Fibroblast of skin of abdomen (primary cell): Measurements from ENCODE around the gene FGF6.
"Not testable (repeated sequence)": the region's sequence is repeated elsewhere in the genome, so short reads cannot be mapped to it uniquely, and the experiment has no call there.

Experiments
- DNase-seq: peaks from one replicate; pipeline ENCODE4 v3.0.0-alpha.2; 2013

The FGF6 gene

GRCh38 chr12:4417936-4418335, 27.7 kb downstream of the FGF6 start:
- DNase-seq: no peak

- DNase-seq: no peak
These were observed 28.2 kb downstream of the FGF6 start for GRCh38 chr12:4417455-4417854.

- DNase-seq: no peak
These were observed 29.3 kb downstream of the FGF6 start for GRCh38 chr12:4416276-4416675.

GRCh38 chr12:4412465-4412864, 33.1 kb downstream of the FGF6 start:
- DNase-seq: no peak

- DNase-seq: no peak
These were observed 33.6 kb downstream of the FGF6 start for GRCh38 chr12:4412056-4412455.

GRCh38 chr12:4407136-4407535, 38.5 kb downstream of the FGF6 start:
- no peak for DNase-seq

GRCh38 chr12:4404877-4405637, 40.6 kb downstream of the FGF6 start:
- not testable (repeated sequence) for DNase-seq

GRCh38 chr12:4402996-4403395, 42.6 kb downstream of the FGF6 start:
- DNase-seq: no peak

- DNase-seq: no peak
These were observed 44.5 kb downstream of the FGF6 start for GRCh38 chr12:4401117-4401516.

GRCh38 chr12:4395818-4396217, 49.8 kb downstream of the FGF6 start:
- DNase-seq: no peak

- no peak for DNase-seq
These were observed 52.4 kb downstream of the FGF6 start for GRCh38 chr12:4393211-4393610.

GRCh38 chr12:4392223-4392742, 53.3 kb downstream of the FGF6 start:
- no peak for DNase-seq

GRCh38 chr12:4388662-4389061, 57.0 kb downstream of the FGF6 start:
- no peak for DNase-seq

GRCh38 chr12:4388032-4388431, 57.6 kb downstream of the FGF6 start:
- no peak for DNase-seq

GRCh38 chr12:4387607-4388006, 58.0 kb downstream of the FGF6 start:
- no peak for DNase-seq

GRCh38 chr12:4386801-4387200, 58.8 kb downstream of the FGF6 start:
- DNase-seq: no peak
